Astrocyte (in vitro differentiated cells and primary cell): ENCODE measurements around the gene SND1. TPM values are rescaled to one million over a fixed set of nuclear protein-coding genes. Genes with fewer than 3 reads are reported as not detected.

ENCODE experiments used
- DNase-seq: peaks from one replicate; pipeline ENCODE4 v3.0.0-alpha.2; 2010; ENCODE audit warnings: low read depth
- FAIRE-seq: peaks from 2 replicates; lab custom pipeline; 2011; peaks lifted over from hg19 to GRCh38; lab: Jason Lieb, UNC
- H2AFZ ChIP-seq: 2 replicates; pipeline ENCODE4 v1.6.0; 2012; ENCODE audit warnings: low read depth, low read length, inconsistent platforms
- H3K27ac ChIP-seq: 2 replicates; pipeline ENCODE4 v1.5.1; 2011; ENCODE audit warnings: low read depth, low read length, inconsistent platforms
- H3K27me3 ChIP-seq: 2 replicates; pipeline ENCODE4 v1.6.0; 2011; ENCODE audit warnings: low read length, inconsistent platforms; ENCODE audit not compliant: insufficient read depth
- H3K36me3 ChIP-seq: 2 replicates; pipeline ENCODE4 v1.5.1; 2011; ENCODE audit warnings: low read length, inconsistent platforms; ENCODE audit not compliant: insufficient read depth
- H3K4me1 ChIP-seq: 2 replicates; pipeline ENCODE4 v1.5.1; 2011; ENCODE audit warnings: low read length, inconsistent platforms; ENCODE audit not compliant: insufficient read depth
- H3K4me2 ChIP-seq: 2 replicates; pipeline ENCODE4 v1.6.0; 2012; ENCODE audit warnings: low read length, inconsistent platforms
- H3K4me3 ChIP-seq: 2 replicates; pipeline ENCODE4 v1.5.1; 2011; ENCODE audit warnings: low read depth, mild to moderate bottlenecking, low read length, inconsistent platforms; ENCODE audit not compliant: insufficient read depth
- H3K79me2 ChIP-seq: 2 replicates; pipeline ENCODE4 v1.6.0; 2012; ENCODE audit warnings: mild to moderate bottlenecking, low read length, inconsistent platforms; ENCODE audit not compliant: insufficient read depth
- H3K9ac ChIP-seq: 2 replicates; pipeline ENCODE4 v1.6.0; 2012; ENCODE audit warnings: mild to moderate bottlenecking, low read length, inconsistent platforms
- H3K9me3 ChIP-seq: 2 replicates; pipeline ENCODE4 v1.5.1; 2012; ENCODE audit warnings: low read depth, mild to moderate bottlenecking, low read length, inconsistent platforms; ENCODE audit not compliant: insufficient read depth
- H4K20me1 ChIP-seq: 2 replicates; pipeline ENCODE4 v1.6.0; 2012; ENCODE audit warnings: low read length, inconsistent platforms; ENCODE audit not compliant: insufficient read depth
- H3K27ac Mint-ChIP-seq: one replicate; pipeline ENCODE4 v1.8.0; 2021; ENCODE audit warnings: mild to moderate bottlenecking, mixed read lengths; ENCODE audit not compliant: unreplicated experiment
- H3K27me3 Mint-ChIP-seq: one replicate; pipeline ENCODE4 v1.8.0; 2021; ENCODE audit warnings: low read depth, mixed read lengths; ENCODE audit not compliant: unreplicated experiment
- H3K36me3 Mint-ChIP-seq: one replicate; pipeline ENCODE4 v1.8.0; 2021; ENCODE audit warnings: low read depth, mixed read lengths; ENCODE audit not compliant: unreplicated experiment
- H3K4me1 Mint-ChIP-seq: one replicate; pipeline ENCODE4 v1.8.0; 2021; ENCODE audit warnings: low read depth, mixed read lengths; ENCODE audit not compliant: unreplicated experiment
- H3K4me3 Mint-ChIP-seq: one replicate; pipeline ENCODE4 v1.8.0; 2021; ENCODE audit warnings: mild to moderate bottlenecking, moderate library complexity, mixed read lengths; ENCODE audit not compliant: unreplicated experiment
- H3K9me3 Mint-ChIP-seq: one replicate; pipeline ENCODE4 v1.8.0; 2021; ENCODE audit warnings: mild to moderate bottlenecking, mixed read lengths; ENCODE audit not compliant: unreplicated experiment
- EZH2 ChIP-seq: IDR thresholded peaks from 2 replicates; pipeline ENCODE4 v1.6.1; 2012; ENCODE audit warnings: mild to moderate bottlenecking, low read length, inconsistent platforms; ENCODE audit not compliant: insufficient read depth
- total RNA-seq: library from RNA; stranded (reverse); gene quantifications from 2 replicates; pipeline ENCODE4 v1.2.1, GENCODE V29; 2021
- TF ChIP-seq, protein P1 (sequence below): IDR thresholded peaks from 2 replicates; pipeline ENCODE4 v1.5.1; 2011; ENCODE audit warnings: low read depth, mild to moderate bottlenecking, inconsistent platforms, low read length, moderate library complexity; ENCODE audit not compliant: insufficient read depth

The SND1 gene
- total RNA-seq, 1 donor from 2014 or later, result 267 TPM

DNA sequence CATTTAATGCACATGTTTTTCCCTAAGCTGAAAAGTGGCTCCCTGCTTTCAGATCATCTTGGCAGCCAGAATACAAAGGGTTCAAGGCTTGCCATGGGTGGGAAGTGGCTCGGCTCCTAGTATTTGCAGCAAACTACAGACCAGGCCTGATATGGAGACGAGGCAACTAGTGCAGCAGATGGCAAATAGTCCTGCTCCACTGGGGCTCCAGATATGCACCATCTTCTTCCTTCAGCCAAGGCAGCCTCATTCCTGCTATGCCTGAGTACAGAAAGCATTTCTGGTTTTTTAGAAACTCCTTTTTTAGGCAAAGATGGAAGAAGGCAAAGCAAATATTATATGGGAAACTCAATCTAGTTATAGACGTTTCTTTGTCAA lies 355.3 kb downstream of the SND1 start:
- H3K4me3 Mint-ChIP-seq, result no peak overlapping the region
- H3K36me3 Mint-ChIP-seq, result peaks cover 21% of the 10 kb centered on the region
- no peaks in the 10 kb centered on the region for H3K27me3 ChIP-seq
- H3K27me3 Mint-ChIP-seq, result no peaks in the 10 kb centered on the region
- H3K27ac Mint-ChIP-seq, result no peak overlapping the region
- DNase-seq (no peak), FAIRE-seq (no peak)
- H3K9me3 ChIP-seq, result no peaks in the 10 kb centered on the region
- peaks cover 3% of the 10 kb centered on the region for H3K36me3 ChIP-seq
- no peak overlapping the region for H2AFZ ChIP-seq
- no peaks in the 10 kb centered on the region for H3K9me3 Mint-ChIP-seq
- no peak for TF ChIP-seq EZH2
- TF ChIP-seq, protein P1, sequence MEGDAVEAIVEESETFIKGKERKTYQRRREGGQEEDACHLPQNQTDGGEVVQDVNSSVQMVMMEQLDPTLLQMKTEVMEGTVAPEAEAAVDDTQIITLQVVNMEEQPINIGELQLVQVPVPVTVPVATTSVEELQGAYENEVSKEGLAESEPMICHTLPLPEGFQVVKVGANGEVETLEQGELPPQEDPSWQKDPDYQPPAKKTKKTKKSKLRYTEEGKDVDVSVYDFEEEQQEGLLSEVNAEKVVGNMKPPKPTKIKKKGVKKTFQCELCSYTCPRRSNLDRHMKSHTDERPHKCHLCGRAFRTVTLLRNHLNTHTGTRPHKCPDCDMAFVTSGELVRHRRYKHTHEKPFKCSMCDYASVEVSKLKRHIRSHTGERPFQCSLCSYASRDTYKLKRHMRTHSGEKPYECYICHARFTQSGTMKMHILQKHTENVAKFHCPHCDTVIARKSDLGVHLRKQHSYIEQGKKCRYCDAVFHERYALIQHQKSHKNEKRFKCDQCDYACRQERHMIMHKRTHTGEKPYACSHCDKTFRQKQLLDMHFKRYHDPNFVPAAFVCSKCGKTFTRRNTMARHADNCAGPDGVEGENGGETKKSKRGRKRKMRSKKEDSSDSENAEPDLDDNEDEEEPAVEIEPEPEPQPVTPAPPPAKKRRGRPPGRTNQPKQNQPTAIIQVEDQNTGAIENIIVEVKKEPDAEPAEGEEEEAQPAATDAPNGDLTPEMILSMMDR, result no peak
- H3K4me1 ChIP-seq, result no peaks in the 10 kb centered on the region
- peaks cover 9% of the 10 kb centered on the region for H3K4me1 Mint-ChIP-seq
- peaks cover 95% of the 10 kb centered on the region for H4K20me1 ChIP-seq
- H3K27ac ChIP-seq, result no peak overlapping the region
- no peak overlapping the region for H3K9ac ChIP-seq
- no peak overlapping the region for H3K4me3 ChIP-seq
- H3K4me2 ChIP-seq, result no peak overlapping the region
- H3K79me2 ChIP-seq, result peaks cover 5% of the 10 kb centered on the region

DNA sequence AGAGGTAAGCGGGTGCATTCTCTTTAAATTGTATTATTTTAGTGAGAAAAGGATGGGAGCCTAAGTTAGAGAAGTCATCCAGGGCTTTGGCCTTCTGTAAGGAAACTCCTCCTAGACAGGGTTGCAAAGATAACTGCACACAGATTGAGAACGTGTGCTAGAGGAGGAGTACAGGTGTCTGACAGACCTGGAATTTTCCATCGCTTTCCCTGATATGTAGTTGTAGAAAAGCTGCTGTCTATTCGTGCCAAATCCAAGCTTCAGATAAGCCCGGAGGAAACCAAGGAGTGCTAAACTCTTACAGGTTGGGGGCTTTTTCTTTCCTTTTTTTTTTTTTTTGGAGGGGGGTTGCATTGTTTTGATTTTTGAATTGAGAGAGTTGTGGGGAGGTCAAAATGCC lies 356.1 kb downstream of the SND1 start:
- peaks cover 9% of the 10 kb centered on the region for H3K4me1 Mint-ChIP-seq
- no peak for FAIRE-seq
- no peak overlapping the region for H3K4me3 Mint-ChIP-seq

DNA sequence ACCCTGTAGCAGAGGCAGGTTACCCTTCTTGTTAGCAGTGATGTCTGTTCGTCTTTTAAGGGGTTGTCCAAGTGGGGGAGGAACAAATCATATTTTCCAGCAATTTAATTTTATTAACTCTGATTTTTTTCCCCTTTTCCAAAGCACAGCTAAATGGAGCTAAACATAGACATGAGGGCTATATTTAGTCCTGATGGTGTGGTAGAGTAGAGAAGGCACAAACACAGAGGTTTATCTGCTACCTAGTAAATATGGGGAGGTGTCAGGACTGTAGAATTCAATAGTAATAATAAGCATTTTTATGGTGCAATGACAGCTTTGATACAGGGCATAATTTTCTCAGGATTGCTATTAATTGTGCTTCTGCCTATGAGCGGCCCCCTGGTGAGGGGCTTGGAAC lies 356.8 kb downstream of the SND1 start:
- H3K27me3 ChIP-seq, result no peaks in the 10 kb centered on the region
- H3K79me2 ChIP-seq, result peaks cover 1% of the 10 kb centered on the region
- H3K4me3 ChIP-seq, result no peak overlapping the region
- Mint-ChIP-seq H3K36me3 (peaks cover 22% of the 10 kb centered on the region), H3K27ac (no peak overlapping the region), H3K4me3 (no peak overlapping the region), H3K9me3 (no peaks in the 10 kb centered on the region), H3K27me3 (no peaks in the 10 kb centered on the region), H3K4me1 (peaks cover 9% of the 10 kb centered on the region)
- no peak overlapping the region for H3K9ac ChIP-seq
- FAIRE-seq (no peak), DNase-seq (no peak)
- no peak overlapping the region for H3K27ac ChIP-seq
- peaks cover 95% of the 10 kb centered on the region for H4K20me1 ChIP-seq
- no peak overlapping the region for H2AFZ ChIP-seq
- H3K9me3 ChIP-seq, result no peaks in the 10 kb centered on the region
- TF ChIP-seq EZH2, result no peak
- TF ChIP-seq, protein P1, result no peak
- no peaks in the 10 kb centered on the region for H3K4me1 ChIP-seq
- H3K36me3 ChIP-seq, result peaks cover 3% of the 10 kb centered on the region
- no peak overlapping the region for H3K4me2 ChIP-seq

More for the DNA sequence above, 356.1 kb downstream of the SND1 start:
- no peak overlapping the region for H3K27ac Mint-ChIP-seq
- Histone ChIP-seq H3K4me2 (no peak overlapping the region), H3K4me3 (no peak overlapping the region), H3K27me3 (no peaks in the 10 kb centered on the region), H3K27ac (no peak overlapping the region), H3K4me1 (no peaks in the 10 kb centered on the region), H3K9me3 (no peaks in the 10 kb centered on the region), H3K79me2 (peaks cover 5% of the 10 kb centered on the region), H4K20me1 (peaks cover 95% of the 10 kb centered on the region), H3K9ac (no peak overlapping the region), H2AFZ (no peak overlapping the region), H3K36me3 (peaks cover 3% of the 10 kb centered on the region)
- TF ChIP-seq, protein P1, result no peak
- TF ChIP-seq EZH2, result no peak
- H3K27me3 Mint-ChIP-seq, result no peaks in the 10 kb centered on the region
- H3K36me3 Mint-ChIP-seq, result peaks cover 24% of the 10 kb centered on the region
- no peaks in the 10 kb centered on the region for H3K9me3 Mint-ChIP-seq
- no peak for DNase-seq
